Vagina (tissue), 2 donors: ENCODE data around the gene CEP63. TPM values are rescaled to one million over a fixed set of nuclear protein-coding genes. Genes with fewer than 3 reads are reported as not detected.

ENCODE experiments used
- DNase-seq, 2 donors: peaks; one replicate each; pipeline ENCODE4 v3.0.0-alpha.2; 2017; ENCODE audit errors: extremely low spot score in 2 of 2
- H3K27ac ChIP-seq: fragments of 200-600 bp; sonication (generic); one replicate; pipeline ENCODE4 v1.5.1; 2019
- H3K27me3 ChIP-seq: fragments of 200-600 bp; sonication (generic); one replicate; pipeline ENCODE4 v1.5.1; 2019
- H3K36me3 ChIP-seq, 2 donors: fragments of 200-600 bp; sonication (generic); one replicate each; pipeline ENCODE4 v1.5.1; 2017 to 2019
- H3K4me1 ChIP-seq: fragments of 200-600 bp; sonication (generic); one replicate; pipeline ENCODE4 v1.5.1; 2019
- H3K4me3 ChIP-seq, 2 donors: fragments of 200-600 bp; sonication (generic); 1 replicate in 1 of 2; 2 replicates in 1 of 2; pipeline ENCODE4 v1.5.1; 2016 to 2019
- H3K9me3 ChIP-seq: fragments of 200-600 bp; sonication (generic); one replicate; pipeline ENCODE4 v1.5.1; 2019
- CTCF ChIP-seq, 3 experiments: fragments of 450-650 bp in 2 of 3; fragments of 200-600 bp in 1 of 3; sonication (generic) in 1 of 3; IDR thresholded peaks; one replicate each; pipeline ENCODE4 v1.5.1; 2017 to 2019; ENCODE audit warnings: antibody characterized with exemption in 3 of 3, mild to moderate bottlenecking in 2 of 3, moderate library complexity in 2 of 3
- POLR2A ChIP-seq, 2 donors: fragments of 450-650 bp; IDR thresholded peaks; one replicate each; pipeline ENCODE4 v1.6.1; 2017; ENCODE audit warnings: antibody characterized with exemption in 2 of 2, mild to moderate bottlenecking in 2 of 2, moderate library complexity in 2 of 2
- POLR2AphosphoS5 ChIP-seq, 2 donors: sonication (generic); formaldehyde crosslinking; IDR thresholded peaks; one replicate each; pipeline ENCODE4 v1.9.0; 2017; ENCODE audit warnings: antibody characterized with exemption in 2 of 2, mild to moderate bottlenecking in 2 of 2, low read depth in 1 of 2; ENCODE audit not compliant: insufficient read depth in 1 of 2
- intact Hi-C: fragments of 100-400 bp; cut with DNase I; formaldehyde crosslinking; loops from one replicate; pipeline ENCODE4 v1.15.1; 2023
- total RNA-seq: library from RNA; depleted of rRNA; stranded (reverse); fragments of >200 nt; gene quantifications from one replicate; pipeline ENCODE4 v1.2.3, GENCODE V29; 2016

CEP63 gene
- total RNA-seq, 1 donor from 2014 or later, result 12.5 TPM

- Histone ChIP-seq H3K4me1 (no peaks in the 10 kb centered on the region), H3K27me3 (no peaks in the 10 kb centered on the region), H3K9me3 (peaks cover 7% of the 10 kb centered on the region), H3K27ac (no peak overlapping the region), H3K4me3 (no peak overlapping the region), H3K36me3 (peaks cover 0 to 6% of the 10 kb centered on the region in 2 donors)
- no peak for DNase-seq
- no peak for TF ChIP-seq POLR2AphosphoS5 (IDR thresholded peaks at IDR 0.05; ENCODE audit: insufficient read depth in 1 of 2, low read depth in 1 of 2)
- TF ChIP-seq CTCF (IDR thresholded peaks at IDR 0.05), result no peak
- TF ChIP-seq POLR2A (IDR thresholded peaks at IDR 0.05), result no peak
- intact Hi-C loops, result no loop called here
Observed at GRCh38 chr3:134522541-134522940, 36.7 kb downstream of the CEP63 start.

GRCh38 chr3:134525293-134525692 lies 39.4 kb downstream of the CEP63 start:
- no peak for DNase-seq
- Histone ChIP-seq H3K27ac (no peak overlapping the region), H3K36me3 (peaks cover 0 to 6% of the 10 kb centered on the region in 2 donors), H3K4me3 (no peak overlapping the region), H3K9me3 (peaks cover 7% of the 10 kb centered on the region), H3K4me1 (no peaks in the 10 kb centered on the region), H3K27me3 (no peaks in the 10 kb centered on the region)
- no peak for TF ChIP-seq POLR2A (IDR thresholded peaks at IDR 0.05)
- no peak for TF ChIP-seq POLR2AphosphoS5 (IDR thresholded peaks at IDR 0.05; ENCODE audit: insufficient read depth in 1 of 2, low read depth in 1 of 2)
- TF ChIP-seq CTCF (IDR thresholded peaks at IDR 0.05), result no peak
- intact Hi-C loops, result no loop called here

- intact Hi-C loops, result no loop called here
- H3K36me3 ChIP-seq, result peaks cover 0 to 6% of the 10 kb centered on the region in 2 donors
- H3K4me1 ChIP-seq, result peaks cover 6% of the 10 kb centered on the region
- peaks cover 7% of the 10 kb centered on the region for H3K9me3 ChIP-seq
- no peak overlapping the region for H3K4me3 ChIP-seq
- no peaks in the 10 kb centered on the region for H3K27me3 ChIP-seq
- H3K27ac ChIP-seq, result no peak overlapping the region
- DNase-seq, result no peak
- TF ChIP-seq CTCF (IDR thresholded peaks at IDR 0.05) (no peak), POLR2A (IDR thresholded peaks at IDR 0.05) (no peak), POLR2AphosphoS5 (IDR thresholded peaks at IDR 0.05; ENCODE audit: insufficient read depth in 1 of 2, low read depth in 1 of 2) (no peak)
Observed at GRCh38 chr3:134526319-134526718, 40.5 kb downstream of the CEP63 start.

- Histone ChIP-seq H3K27ac (no peak overlapping the region), H3K27me3 (no peaks in the 10 kb centered on the region), H3K36me3 (peaks cover 0 to 6% of the 10 kb centered on the region in 2 donors), H3K4me3 (no peak overlapping the region), H3K4me1 (peaks cover 6% of the 10 kb centered on the region), H3K9me3 (peaks cover 7% of the 10 kb centered on the region)
- no peak for TF ChIP-seq POLR2AphosphoS5 (IDR thresholded peaks at IDR 0.05; ENCODE audit: insufficient read depth in 1 of 2, low read depth in 1 of 2)
- TF ChIP-seq POLR2A (IDR thresholded peaks at IDR 0.05), result no peak
- TF ChIP-seq CTCF (IDR thresholded peaks at IDR 0.05), result no peak
- intact Hi-C loops, result no loop called here
- DNase-seq, result no peak
Observed at GRCh38 chr3:134527037-134527436, 41.2 kb downstream of the CEP63 start.

- intact Hi-C loops, result no loop called here
- no peak for TF ChIP-seq POLR2AphosphoS5 (IDR thresholded peaks at IDR 0.05; ENCODE audit: insufficient read depth in 1 of 2, low read depth in 1 of 2)
- no peak for TF ChIP-seq CTCF (IDR thresholded peaks at IDR 0.05)
- no peak for TF ChIP-seq POLR2A (IDR thresholded peaks at IDR 0.05)
- peaks cover 6% of the 10 kb centered on the region for H3K4me1 ChIP-seq
Observed at GRCh38 chr3:134527538-134528186, 41.8 kb downstream of the CEP63 start.

More at GRCh38 chr3:134527538-134528186, 41.8 kb downstream of the CEP63 start:
- Histone ChIP-seq H3K36me3 (peaks cover 0 to 6% of the 10 kb centered on the region in 2 donors), H3K27ac (no peak overlapping the region), H3K4me3 (no peak overlapping the region), H3K9me3 (peaks cover 7% of the 10 kb centered on the region), H3K27me3 (no peaks in the 10 kb centered on the region)
- no peak for DNase-seq
